GM21390 (cell line): ENCODE measurements around the gene GADL1.

ENCODE experiments used
- ATAC-seq: cut with Tn5 transposase; IDR thresholded peaks from one replicate; pipeline ENCODE4 v1.9.1; 2021; ENCODE audit not compliant: unreplicated experiment

GADL1 gene

DNA sequence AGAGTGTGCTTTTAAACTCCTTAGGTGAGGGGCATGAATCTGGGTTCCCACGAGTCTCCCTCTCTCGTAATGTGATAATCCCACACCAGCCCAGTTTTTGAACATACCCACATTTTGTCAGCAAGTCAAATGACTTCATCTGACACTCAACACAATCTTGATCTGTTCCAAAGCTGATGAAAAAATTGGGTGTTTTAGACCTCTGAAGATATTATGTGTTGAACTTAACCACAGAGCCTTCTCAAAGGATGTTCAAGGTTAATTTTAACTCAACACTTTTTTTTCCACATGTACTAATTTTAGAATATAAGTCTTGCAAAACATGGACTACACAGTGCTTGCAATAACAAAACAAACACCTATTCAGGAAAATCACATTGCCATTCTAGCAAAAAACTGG lies 164.9 kb downstream of the GADL1 start:
- no peak for ATAC-seq

DNA sequence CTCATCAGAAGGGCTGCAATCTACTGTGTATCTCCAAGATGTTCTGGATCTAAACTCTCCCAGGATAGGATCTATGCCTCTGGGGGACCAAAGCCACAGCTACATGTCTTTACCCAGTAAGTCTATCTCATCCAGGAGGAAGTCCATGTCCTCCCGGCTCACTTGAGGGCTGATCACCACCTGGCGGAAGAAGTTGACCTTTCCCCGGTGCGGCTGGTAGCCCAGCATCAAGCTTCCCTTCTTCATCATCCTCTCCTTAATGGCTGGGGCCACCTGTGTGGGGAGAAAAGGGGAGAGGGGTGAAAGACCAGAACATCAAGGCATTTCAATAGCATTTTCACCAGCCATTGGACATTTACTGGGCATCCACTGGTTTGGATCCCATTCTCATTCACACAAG lies 166.3 kb downstream of the GADL1 start:
- ATAC-seq = no peak

DNA sequence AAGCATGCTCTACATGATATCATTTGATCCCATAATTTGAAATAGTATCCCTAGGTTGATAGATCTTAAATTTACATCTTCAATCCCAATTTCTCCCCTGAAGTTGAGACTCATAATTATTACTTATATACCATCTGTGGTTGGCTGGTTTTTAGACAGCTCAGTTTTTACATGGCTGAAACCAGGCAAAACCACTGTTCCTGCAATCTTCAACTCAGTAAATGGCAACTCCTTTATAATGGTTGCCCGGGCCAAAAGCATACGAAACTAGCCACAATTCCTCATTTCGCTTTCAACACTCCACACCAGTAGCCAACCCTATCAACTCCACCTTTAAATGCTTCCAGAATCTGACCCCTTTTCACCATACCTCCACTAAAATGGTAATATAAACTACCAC lies 169.6 kb downstream of the GADL1 start:
- no peak for ATAC-seq

DNA sequence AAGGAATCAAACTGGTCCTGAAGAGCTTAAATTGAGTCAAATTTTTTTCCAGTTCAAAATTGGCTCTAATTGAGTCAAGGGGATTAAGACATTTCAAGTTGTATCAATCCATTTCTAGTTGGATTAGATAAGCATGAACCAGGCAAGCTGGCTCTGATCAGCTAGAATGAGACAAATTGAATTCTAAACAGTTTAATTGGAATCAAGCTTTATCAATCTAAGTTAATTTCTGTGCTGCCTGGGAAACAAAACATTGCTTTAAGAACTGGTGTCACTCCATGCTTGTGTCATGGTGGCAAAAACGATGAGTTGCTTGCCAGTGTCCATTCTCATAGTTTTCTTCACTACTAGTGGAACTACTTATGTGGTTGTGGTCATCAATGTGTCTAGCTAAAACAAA lies 171.2 kb downstream of the GADL1 start:
- no peak for ATAC-seq

DNA sequence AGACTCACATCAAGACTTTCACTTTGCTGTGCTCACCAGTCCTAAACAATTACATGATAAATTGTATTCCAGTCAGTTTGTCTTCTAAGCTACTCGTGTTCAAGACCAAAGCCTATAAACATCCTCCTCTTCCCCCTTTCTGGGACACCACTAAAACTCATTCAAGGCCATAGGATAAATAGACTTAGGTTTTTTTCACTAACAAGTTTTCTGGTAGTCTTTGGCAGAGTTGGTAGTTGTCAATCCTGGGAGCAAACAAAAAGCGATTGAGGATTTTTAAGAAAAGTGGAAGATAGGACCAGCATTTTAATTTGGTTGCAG lies 173.2 kb downstream of the GADL1 start:
- ATAC-seq = no peak

DNA sequence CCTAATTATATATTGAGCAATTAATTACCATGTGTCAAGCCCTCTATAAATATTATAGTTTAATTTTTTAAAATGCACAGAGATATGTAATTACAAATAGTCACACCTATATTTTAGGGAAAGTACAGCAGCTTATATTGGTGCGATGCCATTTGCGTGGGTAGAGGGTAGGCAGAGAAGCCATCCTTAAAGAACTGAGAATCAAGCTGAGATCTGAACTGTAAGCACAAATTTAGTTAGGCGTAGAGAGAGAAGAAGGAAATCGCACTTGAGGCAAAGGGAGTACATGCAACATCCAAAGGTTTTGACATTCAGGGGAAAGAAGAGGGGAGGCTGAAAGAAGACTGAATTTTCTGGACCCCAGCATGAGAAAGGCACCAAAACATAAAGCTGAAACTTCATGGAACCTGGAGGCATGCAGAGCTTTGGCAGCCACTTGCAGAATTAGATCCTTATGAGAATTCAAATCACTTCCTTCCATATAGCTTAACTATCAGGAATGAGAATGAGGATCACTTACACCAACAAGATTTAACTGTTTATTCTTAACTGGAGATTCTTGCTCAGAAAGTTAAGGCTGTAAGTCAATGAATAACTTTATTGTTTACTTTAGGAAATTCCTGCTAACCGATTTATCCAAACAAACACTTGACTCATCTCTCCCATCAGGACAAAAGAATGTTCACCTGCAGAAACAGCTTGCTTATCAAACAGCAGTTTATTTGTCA lies 173.7 kb downstream of the GADL1 start:
- no peak for ATAC-seq

DNA sequence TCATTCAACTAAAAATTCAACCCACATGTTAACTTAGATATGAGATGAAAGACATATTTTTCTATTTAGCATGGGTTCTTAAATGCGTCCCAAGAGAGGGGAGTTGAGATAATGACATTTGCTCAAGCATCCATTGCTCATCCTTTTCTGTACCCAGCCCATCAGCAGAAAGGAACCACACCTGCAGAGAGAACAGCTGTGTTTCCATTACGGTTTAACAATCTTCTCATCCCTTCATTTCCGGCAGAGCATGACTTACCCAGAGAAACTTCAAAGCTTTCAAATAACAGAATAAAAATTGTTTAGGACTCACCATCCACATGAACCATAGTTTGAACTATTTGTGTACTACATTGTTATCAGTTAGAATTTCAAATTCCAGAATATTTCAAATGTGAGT lies 174.9 kb downstream of the GADL1 start:
- no peak for ATAC-seq

DNA sequence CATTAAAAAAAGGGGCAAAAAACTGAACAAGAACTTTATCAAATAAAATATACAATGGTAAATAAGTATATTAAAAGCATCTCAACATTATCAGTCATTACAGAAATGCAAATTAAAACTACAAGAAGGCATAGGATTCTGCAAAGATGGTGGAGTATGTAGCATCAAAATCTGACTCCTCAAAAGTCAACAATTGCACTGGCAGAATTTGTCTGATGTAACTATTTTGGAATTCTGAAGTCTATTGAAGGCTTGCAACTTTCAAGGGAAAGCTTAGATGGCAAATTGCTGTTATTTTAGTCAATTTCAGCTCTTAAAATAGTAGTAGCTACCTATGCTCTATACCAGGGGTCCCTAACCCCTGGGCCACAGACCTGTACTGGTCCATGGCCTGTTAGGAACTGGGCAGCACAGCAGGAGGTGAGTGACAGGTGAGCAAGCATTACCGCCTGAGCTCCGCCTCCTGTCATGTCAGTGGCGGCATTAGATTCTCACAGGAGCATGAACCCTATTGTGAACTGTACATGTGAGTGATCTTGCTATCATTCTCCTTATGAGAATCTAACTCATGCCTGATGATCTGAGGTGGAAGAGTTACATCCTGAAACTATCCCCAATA lies 180.5 kb downstream of the GADL1 start:
- no peak for ATAC-seq

DNA sequence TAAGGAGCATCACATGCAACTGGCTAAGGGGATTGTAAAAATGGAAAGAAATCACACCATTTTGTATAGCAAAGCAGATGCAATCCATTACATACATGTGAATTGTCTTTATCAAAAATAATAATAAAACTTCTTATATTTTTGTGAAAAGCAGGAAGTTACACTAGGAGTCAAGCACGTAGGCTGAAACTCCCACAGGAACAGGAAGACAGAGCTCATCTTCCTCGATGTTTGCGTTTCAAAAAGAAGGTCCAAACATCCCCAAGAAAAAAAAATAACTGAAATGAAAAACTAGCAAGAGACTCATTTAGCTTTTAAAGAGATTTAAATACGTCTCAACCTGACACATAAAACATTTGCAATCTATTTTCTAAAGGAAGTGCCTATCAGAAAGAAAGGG lies 181.5 kb downstream of the GADL1 start:
- ATAC-seq = no peak

DNA sequence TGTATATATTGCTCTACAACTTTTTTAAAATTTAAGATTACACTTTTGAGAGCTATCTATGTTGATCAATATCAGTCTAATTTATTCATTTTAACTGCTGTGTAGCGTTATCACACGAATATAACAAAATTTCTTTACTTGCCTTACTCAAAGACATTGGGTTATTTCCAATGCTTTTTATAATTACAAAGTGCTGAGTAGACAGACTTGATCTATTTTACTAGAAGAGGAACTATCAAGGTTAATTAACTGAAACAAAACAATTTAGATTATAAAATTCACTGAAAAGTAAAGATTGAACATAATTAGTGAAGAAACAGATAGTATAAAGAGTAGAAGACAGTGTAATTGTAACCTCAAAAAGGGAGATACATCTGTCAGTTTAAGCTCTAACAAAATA lies 182.6 kb downstream of the GADL1 start:
- no peak for ATAC-seq

DNA sequence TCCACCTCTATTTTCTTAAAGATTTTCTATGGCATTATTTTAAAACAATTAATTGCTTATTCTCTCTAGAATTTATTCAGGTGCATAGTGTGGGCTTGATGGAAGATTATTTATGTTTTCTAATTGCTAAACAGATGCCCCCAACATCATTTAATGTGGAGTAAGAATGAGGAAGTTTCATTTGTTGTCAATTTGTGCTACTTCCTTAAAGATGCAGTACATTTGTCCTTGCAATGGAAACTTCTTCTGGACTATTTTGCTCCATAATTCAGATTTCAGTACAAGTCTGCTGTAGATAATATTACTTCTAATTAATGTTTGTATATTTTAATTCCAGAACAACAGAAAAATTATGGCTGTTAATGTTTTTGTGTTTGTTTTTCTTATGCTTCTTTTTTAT lies 183.3 kb downstream of the GADL1 start:
- ATAC-seq = no peak

DNA sequence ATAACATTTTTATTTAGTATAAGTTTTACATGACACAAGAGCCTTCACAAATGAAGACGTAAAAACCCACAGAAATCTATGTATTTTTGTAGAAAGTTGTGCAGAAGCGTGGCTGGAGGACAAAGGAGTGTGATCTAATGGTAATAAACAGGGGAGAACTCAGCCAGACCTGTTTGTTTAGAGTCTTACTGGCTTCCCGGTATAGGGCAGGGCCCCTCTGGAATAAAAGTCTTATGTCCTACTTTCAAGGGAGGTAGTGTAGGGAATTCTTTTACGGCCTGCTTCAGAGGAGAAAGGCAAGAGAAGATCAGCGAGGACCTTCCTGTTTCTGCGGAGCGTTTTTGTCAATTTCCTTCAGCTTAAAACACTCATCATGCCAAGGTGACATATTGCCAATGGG lies 184.4 kb downstream of the GADL1 start:
- no peak for ATAC-seq

DNA sequence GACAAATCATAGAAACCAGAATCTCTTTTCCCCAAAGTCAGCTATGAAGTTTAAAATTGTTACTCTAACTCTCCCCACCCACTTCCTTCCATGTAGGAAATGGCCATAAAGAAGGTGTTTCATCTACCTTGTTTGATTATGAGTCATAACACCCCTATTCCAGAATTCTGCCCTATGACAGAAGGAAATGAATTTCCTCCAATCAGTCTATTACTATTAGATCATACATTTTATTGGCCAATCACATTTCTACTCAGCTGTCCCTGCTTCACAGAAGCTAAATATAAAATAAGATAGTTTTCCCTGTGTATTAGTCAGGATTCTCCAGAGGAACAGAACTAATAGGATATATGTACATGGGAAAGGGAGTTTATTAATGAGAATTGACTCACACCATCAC lies 186.0 kb downstream of the GADL1 start:
- no peak for ATAC-seq

DNA sequence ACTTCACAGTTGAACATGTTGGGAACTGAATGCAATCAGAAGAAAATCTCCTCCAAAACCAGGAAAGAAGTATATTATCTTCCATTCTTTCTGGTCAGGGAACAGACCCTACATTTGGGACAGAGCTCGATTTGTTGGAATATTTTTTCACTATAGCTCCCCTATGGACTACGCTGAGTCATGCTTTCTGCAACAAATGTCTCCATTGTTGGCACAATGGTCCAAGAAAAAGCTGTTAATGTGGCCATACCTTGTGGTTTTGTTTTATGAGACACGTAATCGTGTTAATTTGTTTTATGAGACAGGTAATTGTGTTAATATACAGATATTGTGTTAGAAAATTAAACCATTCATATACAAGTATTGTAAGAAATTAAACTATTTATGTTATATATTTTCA lies 186.6 kb downstream of the GADL1 start:
- no peak for ATAC-seq

DNA sequence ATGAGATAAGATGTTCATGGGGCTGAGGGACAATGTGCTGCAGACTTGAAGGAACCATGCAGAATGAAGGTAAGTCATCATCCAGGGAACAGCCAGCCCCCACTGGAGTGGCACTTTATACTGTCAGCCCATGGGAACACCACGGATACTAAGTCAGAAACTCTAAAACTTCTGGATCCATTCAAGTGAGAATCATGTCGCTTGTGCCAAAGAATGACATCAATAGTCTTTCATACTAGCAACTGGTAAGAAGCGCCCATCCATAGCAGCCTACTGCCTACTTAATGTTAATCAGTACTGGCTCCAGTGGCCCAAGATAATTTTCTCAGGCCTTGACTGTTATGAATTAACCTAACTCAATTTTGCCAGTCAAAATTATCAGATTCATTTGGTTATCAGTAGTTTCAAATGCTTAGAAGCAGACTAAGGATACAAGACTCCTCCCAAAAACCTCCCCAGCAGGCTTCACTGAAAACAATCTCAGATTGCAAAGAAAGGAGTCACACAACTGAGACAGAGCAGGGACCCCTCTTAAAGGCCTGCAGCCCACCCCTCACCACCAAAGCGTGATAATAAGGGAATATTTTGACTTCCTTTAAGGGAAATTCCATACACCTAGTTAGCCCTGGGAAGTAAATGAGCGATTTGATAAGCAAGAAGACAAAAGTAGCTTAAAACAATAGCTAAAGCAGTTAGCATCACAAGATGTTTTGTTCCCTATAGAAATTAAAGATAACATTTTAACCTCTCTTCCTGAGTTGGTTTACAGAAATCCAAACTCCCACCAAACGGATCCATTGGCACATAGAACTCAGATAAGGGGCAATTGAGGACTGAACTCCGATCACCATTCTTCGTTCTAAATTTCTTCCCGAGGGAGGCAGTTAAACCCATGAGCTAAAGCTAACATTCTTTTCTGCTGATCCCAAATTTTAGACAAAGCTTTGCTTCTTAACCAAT lies 189.2 kb downstream of the GADL1 start:
- no peak for ATAC-seq

DNA sequence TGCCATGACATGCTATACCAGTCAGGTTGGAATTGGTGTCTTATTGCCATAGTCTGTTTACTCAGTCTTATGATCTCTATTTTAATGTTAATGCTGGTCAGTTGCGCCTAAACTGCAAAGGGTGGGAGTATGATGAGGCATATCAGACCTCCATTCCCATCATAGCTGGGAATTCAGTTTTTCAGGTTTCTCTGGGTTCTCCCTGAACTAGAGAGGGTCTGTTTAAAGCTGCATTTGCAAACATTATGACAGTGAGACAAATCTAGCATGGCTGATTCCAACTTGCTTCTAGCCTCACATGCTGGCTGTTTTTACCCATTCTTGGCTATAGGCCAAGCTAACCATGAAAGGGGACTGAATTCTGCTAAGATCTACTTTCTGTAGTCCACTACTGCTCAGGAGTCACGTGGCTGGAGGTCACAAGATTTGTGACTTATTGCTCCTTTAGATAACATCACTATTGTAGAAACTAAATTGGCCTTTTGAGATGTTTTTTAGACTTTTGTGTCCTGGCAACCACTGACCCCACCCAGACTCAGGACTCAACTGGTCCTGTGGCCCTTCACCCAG lies 191.5 kb downstream of the GADL1 start:
- no peak for ATAC-seq

DNA sequence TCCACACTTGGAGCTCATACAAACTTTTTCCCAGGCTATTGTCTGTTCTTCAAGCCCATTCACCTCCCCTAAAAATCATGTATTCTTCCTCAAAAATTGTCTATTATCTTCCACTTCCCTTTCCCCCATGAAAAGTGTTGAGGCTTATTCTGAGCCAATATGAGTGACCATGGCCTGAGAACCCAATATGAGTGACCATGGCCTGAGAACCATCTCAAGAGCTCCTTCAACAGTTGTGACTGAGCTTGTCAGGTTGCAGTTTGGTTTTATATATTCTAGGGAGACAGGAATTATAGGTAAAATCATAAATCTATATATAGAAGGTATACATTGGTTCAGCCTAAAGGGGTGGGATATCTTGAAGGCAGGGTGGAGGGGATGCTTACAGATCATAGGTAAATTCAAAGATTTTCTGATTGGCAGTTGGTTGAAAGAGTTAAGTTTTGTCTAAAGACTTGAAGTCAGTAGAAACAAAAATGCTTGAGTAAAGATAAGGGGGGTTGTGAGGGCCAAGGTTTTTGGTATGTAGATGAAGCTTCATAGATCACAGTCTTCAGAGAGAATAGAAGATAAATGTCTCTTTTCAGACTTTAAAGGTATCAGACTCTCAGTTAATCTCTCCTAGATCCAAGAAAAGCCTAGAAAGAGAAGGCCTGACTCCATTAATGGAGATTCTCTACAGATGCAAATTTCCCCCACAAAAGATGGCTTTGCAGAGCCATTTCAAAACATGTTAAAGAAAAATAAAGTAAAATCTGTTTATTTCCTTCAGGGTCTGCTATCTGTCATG lies 192.2 kb downstream of the GADL1 start:
- no peak for ATAC-seq

DNA sequence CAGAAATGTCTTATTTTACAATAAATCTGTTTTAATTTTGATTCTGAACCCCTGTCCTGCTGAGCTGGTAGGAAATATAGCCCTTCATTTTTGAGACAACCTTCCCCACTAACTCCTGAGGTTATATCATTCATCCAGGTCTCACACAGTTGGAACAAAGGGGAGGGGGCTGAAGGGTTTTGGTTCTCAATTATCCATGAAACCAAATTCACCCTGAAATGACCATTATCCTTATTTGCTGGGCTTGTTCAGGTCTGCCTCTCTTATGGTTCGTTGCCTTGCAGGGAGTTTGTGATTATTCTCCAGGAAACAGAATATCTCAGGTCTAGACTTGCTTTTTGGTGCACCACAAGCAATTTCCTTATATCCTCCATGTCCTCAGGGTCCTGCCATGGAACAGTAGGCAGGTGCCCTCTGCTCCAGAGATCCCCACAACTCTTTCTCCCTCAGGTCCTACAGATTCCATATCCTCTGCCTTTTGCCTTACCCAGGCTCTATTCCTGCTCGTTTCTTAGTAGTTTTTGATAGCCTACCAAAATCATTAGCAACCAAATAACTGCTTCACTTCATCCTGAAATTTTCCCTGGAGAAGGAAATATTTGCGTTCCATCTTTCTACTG lies 193.6 kb downstream of the GADL1 start:
- no peak for ATAC-seq

DNA sequence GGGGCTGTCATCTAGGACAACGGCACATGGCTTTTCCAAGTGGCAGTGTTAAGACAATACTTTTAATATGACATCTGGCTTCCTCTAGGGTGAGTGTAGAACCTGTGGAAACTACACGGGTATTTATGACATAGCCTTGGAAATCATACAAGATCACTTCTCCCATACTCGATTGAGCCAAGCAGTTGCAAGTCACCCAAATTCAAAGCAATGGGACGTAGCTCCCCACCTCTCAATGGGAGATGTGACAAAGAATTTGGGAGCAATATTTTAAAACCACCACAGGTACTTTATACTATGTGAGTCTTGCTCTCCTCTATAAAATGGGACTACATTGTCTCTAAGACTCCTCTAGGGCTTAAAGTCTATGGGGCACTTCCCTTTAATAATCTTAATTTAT lies 194.5 kb downstream of the GADL1 start:
- ATAC-seq = no peak

DNA sequence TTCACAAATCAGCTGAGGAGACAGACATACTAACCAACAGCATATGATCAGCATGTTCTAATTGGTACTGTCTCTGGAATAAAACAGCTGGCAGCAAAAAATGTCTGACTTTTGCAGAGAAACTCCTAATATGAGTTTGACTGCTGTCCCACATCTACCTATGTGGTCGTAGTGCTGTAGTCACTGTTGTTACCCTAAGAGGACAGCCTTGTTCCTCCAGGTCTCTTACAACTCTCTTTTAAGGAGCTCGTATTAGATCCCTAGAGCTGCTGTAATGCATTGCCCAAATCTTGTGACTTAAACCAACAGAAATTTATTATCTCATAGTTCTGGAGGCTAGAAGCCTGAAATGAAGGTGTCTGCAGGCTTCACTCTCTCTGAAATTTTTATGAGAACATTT lies 195.9 kb downstream of the GADL1 start:
- ATAC-seq = no peak

DNA sequence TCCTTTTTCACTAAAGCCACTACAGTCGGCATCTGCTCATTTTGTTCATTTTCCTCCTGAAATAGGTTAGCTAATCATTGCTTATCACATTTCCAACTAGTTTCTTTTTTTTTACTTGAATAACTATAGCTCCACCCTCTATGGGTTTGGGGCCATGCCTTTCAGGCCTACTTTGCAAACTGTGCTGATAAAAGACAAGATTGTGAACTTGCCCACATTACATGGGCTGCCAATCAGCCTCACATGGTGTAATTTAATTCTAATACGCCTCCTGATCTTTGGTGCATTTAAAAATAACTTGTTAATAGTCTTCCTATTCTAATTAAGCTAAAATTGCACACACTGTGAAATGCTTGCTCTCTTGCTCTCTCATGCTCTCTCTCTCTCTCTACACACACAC lies 197.6 kb downstream of the GADL1 start:
- no peak for ATAC-seq
